Measurements from ENCODE around the gene GUSB.

Gene GUSB

GRCh38 chr7:65975814-65976445 is 6.1 kb downstream of the GUSB start:
- Histone ChIP-seq H3K9ac (ENCODE audit: low read depth, low read length) (no peak overlapping the region), H3K9me3 (ENCODE audit: insufficient read depth, low read length, severe bottlenecking) (no peaks in the 10 kb centered on the region), H3K4me1 (ENCODE audit: insufficient read depth, low read length) (peaks cover 19% of the 10 kb centered on the region), H4K20me1 (ENCODE audit: insufficient read depth, low read length) (peaks cover 36% of the 10 kb centered on the region), H3K4me2 (ENCODE audit: insufficient read depth, low read length) (no peak overlapping the region), H3K36me3 (ENCODE audit: insufficient read depth, low read length) (peaks cover 86% of the 10 kb centered on the region), H3K4me3 (ENCODE audit: low read depth in 1 of 2, low read length in 2 of 2) (no peak overlapping the region), H3K79me2 (ENCODE audit: insufficient read depth, low read length) (peaks cover 43% of the 10 kb centered on the region), H3K27ac (ENCODE audit: low read length) (no peak overlapping the region), H2AFZ (ENCODE audit: low read depth, low read length) (no peak overlapping the region), H3K27me3 (ENCODE audit: insufficient read depth, low read length, poor library complexity) (no peaks in the 10 kb centered on the region)
- TF ChIP-seq EZH2 (IDR thresholded peaks at IDR 0.05; ENCODE audit: borderline replicate concordance, low read depth, low read length, severe bottlenecking) (no peak), CTCF (IDR thresholded peaks at IDR 0.05; ENCODE audit: borderline replicate concordance, extremely low read depth, low read length, poor library complexity, severe bottlenecking) (peak; percentile 14)
- ATAC-seq (ENCODE audit: insufficient read depth, low read depth) (no peak), DNase-seq (no peak)

GRCh38 chr7:65974876-65975275 is 7.1 kb downstream of the GUSB start:
- no peak for ATAC-seq (ENCODE audit: insufficient read depth, low read depth)
- H3K4me2 ChIP-seq (ENCODE audit: insufficient read depth, low read length): no peak overlapping the region
- DNase-seq: no peak
- no peaks in the 10 kb centered on the region for H3K27me3 ChIP-seq (ENCODE audit: insufficient read depth, low read length, poor library complexity)
- H3K36me3 ChIP-seq (ENCODE audit: insufficient read depth, low read length): peaks cover 86% of the 10 kb centered on the region
- H2AFZ ChIP-seq (ENCODE audit: low read depth, low read length): no peak overlapping the region
- TF ChIP-seq CTCF (IDR thresholded peaks at IDR 0.05; ENCODE audit: borderline replicate concordance, extremely low read depth, low read length, poor library complexity, severe bottlenecking) (no peak), EZH2 (IDR thresholded peaks at IDR 0.05; ENCODE audit: borderline replicate concordance, low read depth, low read length, severe bottlenecking) (no peak)
- peaks cover 10% of the 10 kb centered on the region for H3K4me1 ChIP-seq (ENCODE audit: insufficient read depth, low read length)
- peaks cover 33% of the 10 kb centered on the region for H3K79me2 ChIP-seq (ENCODE audit: insufficient read depth, low read length)
- H3K27ac ChIP-seq (ENCODE audit: low read length): no peak overlapping the region
- H4K20me1 ChIP-seq (ENCODE audit: insufficient read depth, low read length): peaks cover 26% of the 10 kb centered on the region
- H3K9me3 ChIP-seq (ENCODE audit: insufficient read depth, low read length, severe bottlenecking): no peaks in the 10 kb centered on the region
- no peak overlapping the region for H3K4me3 ChIP-seq (ENCODE audit: low read depth in 1 of 2, low read length in 2 of 2)
- no peak overlapping the region for H3K9ac ChIP-seq (ENCODE audit: low read depth, low read length)

DNA sequence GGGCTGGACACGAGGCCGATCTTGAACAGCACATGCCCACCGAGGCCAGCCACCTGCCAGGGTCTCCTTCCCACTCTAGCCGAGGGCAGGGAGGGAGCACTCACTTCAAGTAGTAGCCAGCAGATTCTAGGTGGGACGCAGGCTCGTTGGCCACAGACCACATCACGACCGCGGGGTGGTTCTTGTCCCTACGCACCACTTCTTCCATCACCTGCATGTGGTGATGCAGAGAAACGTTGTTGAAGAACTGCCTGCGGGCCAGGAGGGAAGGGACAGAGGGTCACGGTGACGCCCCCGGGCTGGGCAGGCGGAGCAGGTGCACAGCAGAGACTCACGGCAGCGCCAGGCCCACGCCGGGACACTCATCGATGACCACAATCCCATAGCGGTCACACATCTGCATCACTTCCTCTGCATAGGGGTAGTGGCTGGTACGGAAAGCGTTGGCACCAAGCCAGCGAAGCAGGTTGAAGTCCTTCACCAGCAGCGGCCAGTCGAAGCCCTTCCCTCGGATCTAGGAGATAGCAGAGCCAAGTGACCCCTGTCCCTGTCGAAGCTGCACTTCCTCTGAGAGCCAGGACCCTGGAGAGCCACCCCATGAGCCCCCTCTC is 7.7 kb downstream of the GUSB start:
- no peak for ATAC-seq (ENCODE audit: insufficient read depth, low read depth)
- DNase-seq: no peak
- no peak overlapping the region for H2AFZ ChIP-seq (ENCODE audit: low read depth, low read length)
- peaks cover 86% of the 10 kb centered on the region for H3K36me3 ChIP-seq (ENCODE audit: insufficient read depth, low read length)
- peaks cover 28% of the 10 kb centered on the region for H3K79me2 ChIP-seq (ENCODE audit: insufficient read depth, low read length)
- H3K27me3 ChIP-seq (ENCODE audit: insufficient read depth, low read length, poor library complexity): no peaks in the 10 kb centered on the region
- H4K20me1 ChIP-seq (ENCODE audit: insufficient read depth, low read length): peaks cover 20% of the 10 kb centered on the region
- H3K27ac ChIP-seq (ENCODE audit: low read length): no peak overlapping the region
- H3K9ac ChIP-seq (ENCODE audit: low read depth, low read length): no peak overlapping the region
- no peaks in the 10 kb centered on the region for H3K9me3 ChIP-seq (ENCODE audit: insufficient read depth, low read length, severe bottlenecking)
- H3K4me1 ChIP-seq (ENCODE audit: insufficient read depth, low read length): peaks cover 4% of the 10 kb centered on the region; the same call in 1 of the 2 replicates
- no peak overlapping the region for H3K4me2 ChIP-seq (ENCODE audit: insufficient read depth, low read length)
- no peak overlapping the region for H3K4me3 ChIP-seq (ENCODE audit: low read depth in 1 of 2, low read length in 2 of 2)
- TF ChIP-seq CTCF (IDR thresholded peaks at IDR 0.05; ENCODE audit: borderline replicate concordance, extremely low read depth, low read length, poor library complexity, severe bottlenecking) (no peak), EZH2 (IDR thresholded peaks at IDR 0.05; ENCODE audit: borderline replicate concordance, low read depth, low read length, severe bottlenecking) (no peak)
